ENCODE measurements around the gene FREM1. TPM values are rescaled to one million over a fixed set of nuclear protein-coding genes. Genes with fewer than 3 reads are reported as not detected.

The FREM1 gene
- total and polyA plus RNA-seq, 2 of the 13 experiments (the other 11 are each of a cell fraction or from before 2014, with no cell fraction given): 64.3 to 202 TPM

DNA sequence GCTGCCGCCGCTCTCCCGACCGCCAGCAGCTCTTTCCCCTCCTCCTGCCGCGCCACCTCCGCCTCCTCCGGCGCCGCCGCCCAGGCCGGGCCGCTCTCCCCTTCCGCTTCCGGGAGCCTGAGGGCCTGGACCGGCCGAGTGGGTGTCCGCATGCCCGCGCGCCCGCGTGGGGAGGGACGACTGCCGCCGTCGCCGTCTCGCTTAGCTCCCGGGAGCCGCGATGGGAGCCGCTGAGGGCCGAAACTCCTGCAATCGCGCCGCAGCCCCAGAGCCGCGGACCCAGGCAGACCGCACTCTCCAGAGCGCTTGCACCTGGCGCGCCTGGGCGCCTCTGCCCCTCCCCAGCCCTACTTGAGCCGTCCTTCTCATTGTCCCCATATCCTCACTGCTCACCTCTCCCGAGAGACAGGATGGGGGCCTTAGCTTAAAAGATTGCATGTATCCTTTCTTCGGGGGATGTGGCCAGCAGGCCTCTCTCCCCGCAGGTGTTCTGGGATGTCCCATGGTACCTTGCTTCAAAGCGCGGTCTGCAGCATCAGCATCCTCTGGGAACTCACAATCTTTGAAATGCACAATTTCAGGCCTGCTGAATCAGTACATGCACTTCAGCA, 216.9 kb downstream of the FREM1 start, which contains the start of gene ZDHHC21 (continued):
- TF ChIP-seq POGK (CRISPR knock-in tag; conservative IDR thresholded peaks at IDR 0.05) (peak; percentile 42), ZNF841 (CRISPR knock-in tag; IDR thresholded peaks at IDR 0.05; ENCODE audit: borderline replicate concordance) (no peak), ZNF766 (CRISPR knock-in tag; IDR thresholded peaks at IDR 0.05; ENCODE audit: borderline replicate concordance) (no peak), FOXP1 (IDR thresholded peaks at IDR 0.05) (no peak), FOXP1 (CRISPR knock-in tag; IDR thresholded peaks at IDR 0.05) (no peak), ZFP62 (CRISPR knock-in tag; IDR thresholded peaks at IDR 0.05) (no peak), ZMYM3 (CRISPR knock-in tag; IDR thresholded peaks at IDR 0.05) (no peak), ZNF224 (CRISPR knock-in tag; IDR thresholded peaks at IDR 0.05) (peak; percentile 93; the same call in 1 of the 2 replicates), ZNF597 (CRISPR knock-in tag; IDR thresholded peaks at IDR 0.05) (no peak), HMGA1 (CRISPR knock-in tag; conservative IDR thresholded peaks at IDR 0.05) (no peak), ZNF761 (CRISPR knock-in tag; conservative IDR thresholded peaks at IDR 0.05) (0 out of 2 replicates have a peak, but pooled peaks have one; percentile 22), NR3C1 (CRISPR knock-in tag; IDR thresholded peaks at IDR 0.05) (no peak), ZBTB14 (CRISPR knock-in tag; IDR thresholded peaks at IDR 0.05) (peak; percentile 42; the same call in 1 of the 2 replicates), RARA (CRISPR knock-in tag; IDR thresholded peaks at IDR 0.05) (peak; percentile 15; the same call in 1 of the 2 replicates), U2AF2 (IDR thresholded peaks at IDR 0.05; ENCODE audit: low read depth, low read length) (no peak), ZNF672 (CRISPR knock-in tag; IDR thresholded peaks at IDR 0.05) (no peak), ZNF232 (CRISPR knock-in tag; IDR thresholded peaks at IDR 0.05; ENCODE audit: borderline replicate concordance) (0 out of 2 replicates have a peak, but pooled peaks have one; percentile 29), NBN (conservative IDR thresholded peaks at IDR 0.05) (no peak), YY1 (IDR thresholded peaks at IDR 0.05; ENCODE audit: insufficient read depth, insufficient replicate concordance, low read depth, low read length) (peak; percentile 28), NFYB (CRISPR knock-in tag; IDR thresholded peaks at IDR 0.05) (no peak), ZNF484 (CRISPR knock-in tag; IDR thresholded peaks at IDR 0.05; ENCODE audit: borderline replicate concordance, low read depth) (no peak), ZNF644 (CRISPR knock-in tag; IDR thresholded peaks at IDR 0.05; ENCODE audit: low read depth) (no peak), ZSCAN12 (CRISPR knock-in tag; IDR thresholded peaks at IDR 0.05) (no peak)
- TF ChIP-seq, protein P1, sequence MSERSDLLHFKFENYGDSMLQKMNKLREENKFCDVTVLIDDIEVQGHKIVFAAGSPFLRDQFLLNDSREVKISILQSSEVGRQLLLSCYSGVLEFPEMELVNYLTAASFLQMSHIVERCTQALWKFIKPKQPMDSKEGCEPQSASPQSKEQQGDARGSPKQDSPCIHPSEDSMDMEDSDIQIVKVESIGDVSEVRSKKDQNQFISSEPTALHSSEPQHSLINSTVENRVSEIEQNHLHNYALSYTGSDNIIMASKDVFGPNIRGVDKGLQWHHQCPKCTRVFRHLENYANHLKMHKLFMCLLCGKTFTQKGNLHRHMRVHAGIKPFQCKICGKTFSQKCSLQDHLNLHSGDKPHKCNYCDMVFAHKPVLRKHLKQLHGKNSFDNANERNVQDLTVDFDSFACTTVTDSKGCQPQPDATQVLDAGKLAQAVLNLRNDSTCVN (CRISPR knock-in tag; IDR thresholded peaks at IDR 0.05; ENCODE audit: borderline replicate concordance): no peak
